ENCODE results near the gene SCNN1B. TPM values are rescaled to one million over a fixed set of nuclear protein-coding genes. Genes with fewer than 3 reads are reported as not detected.

SCNN1B gene
- total and polyA plus RNA-seq, 2 of the 13 experiments (the other 11 are each of a cell fraction or from before 2014, with no cell fraction given) = not detected

- TF ChIP-seq, protein P1, sequence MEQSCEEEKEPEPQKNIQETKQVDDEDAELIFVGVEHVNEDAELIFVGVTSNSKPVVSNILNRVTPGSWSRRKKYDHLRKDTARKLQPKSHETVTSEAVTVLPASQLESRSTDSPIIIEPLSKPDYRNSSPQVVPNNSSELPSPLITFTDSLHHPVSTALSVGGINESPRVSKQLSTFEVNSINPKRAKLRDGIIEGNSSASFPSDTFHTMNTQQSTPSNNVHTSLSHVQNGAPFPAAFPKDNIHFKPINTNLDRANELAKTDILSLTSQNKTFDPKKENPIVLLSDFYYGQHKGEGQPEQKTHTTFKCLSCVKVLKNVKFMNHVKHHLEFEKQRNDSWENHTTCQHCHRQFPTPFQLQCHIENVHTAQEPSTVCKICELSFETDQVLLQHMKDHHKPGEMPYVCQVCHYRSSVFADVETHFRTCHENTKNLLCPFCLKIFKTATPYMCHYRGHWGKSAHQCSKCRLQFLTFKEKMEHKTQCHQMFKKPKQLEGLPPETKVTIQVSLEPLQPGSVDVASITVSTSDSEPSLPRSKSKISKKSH (CRISPR knock-in tag; IDR thresholded peaks at IDR 0.05; ENCODE audit: borderline replicate concordance) = no peak
Measured at GRCh38 chr16:23318639-23319038, 16.5 kb downstream of the SCNN1B start (continued).

DNA sequence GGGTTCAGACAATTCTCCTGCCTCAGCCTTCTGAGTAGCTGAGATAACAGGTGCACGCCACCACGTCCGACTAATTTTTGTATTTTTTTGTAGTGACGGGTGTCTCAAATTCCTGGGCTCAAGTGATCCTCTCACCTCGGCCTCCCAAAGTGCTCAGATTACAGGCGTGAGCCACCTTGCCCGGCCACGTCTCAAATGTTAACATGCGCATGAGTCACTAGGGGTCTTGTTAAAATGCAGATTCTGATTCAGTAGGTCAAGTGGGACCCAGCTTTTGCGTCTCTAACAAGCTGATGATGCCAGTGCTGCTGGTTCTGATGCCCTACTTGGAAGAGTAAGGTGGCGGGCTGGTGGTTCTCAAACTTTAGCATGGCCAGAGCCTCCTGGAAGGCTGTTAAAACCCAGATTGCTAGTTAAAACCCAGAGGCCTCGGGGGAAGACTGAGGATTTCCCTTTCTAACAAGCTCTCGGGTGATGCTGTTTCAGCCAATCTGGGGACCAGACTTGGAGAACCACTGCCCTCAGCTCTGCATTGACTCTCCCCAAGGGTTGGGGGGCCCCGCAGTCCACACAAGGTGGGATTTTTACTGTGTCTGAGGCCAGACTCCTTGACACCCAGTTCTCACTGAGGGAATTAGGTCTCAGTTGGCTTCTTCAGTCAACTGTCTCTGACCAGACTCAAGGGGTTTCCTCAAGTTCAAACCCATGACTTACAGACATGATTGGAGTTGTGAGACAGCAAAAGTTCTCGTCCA lies 17.9 kb downstream of the SCNN1B start:
- ChIA-PET POLR2A (no interaction called here), CTCF (ENCODE audit: low intra/inter-chr PET ratio, low total read pairs) (no interaction called here)
- Histone ChIP-seq H2AFZ (ENCODE audit: low read length) (no peak overlapping the region), H3K4me2 (ENCODE audit: low read depth, low read length) (no peak overlapping the region), H4K20me1 (ENCODE audit: insufficient read depth, low read length) (no peaks in the 10 kb centered on the region), H3K36me3 (replicated peaks in 1 of 2; ENCODE audit: control insufficient read depth in 1 of 2, insufficient read depth in 2 of 2, low read length in 2 of 2) (no peaks in the 10 kb centered on the region), H3K4me1 (ENCODE audit: insufficient read depth, low read length) (peaks cover 6% of the 10 kb centered on the region), H3K27me3 (ENCODE audit: control insufficient read depth in 1 of 2, insufficient read depth in 2 of 2, low read length in 2 of 2) (peaks cover 7 to 32% of the 10 kb centered on the region in 2 experiments; a peak in 3 of 5 replicates), H3K9ac (ENCODE audit: insufficient read depth, low read depth, low read length) (no peak overlapping the region), H3K4me3 (replicated peaks in 1 of 3; ENCODE audit: insufficient read depth in 1 of 3, low read depth in 2 of 3, low read length in 3 of 3) (no peak overlapping the region), H3K27ac (ENCODE audit: extremely low read length, insufficient read depth, low read length) (no peak overlapping the region), H3K79me2 (ENCODE audit: insufficient read depth, low read length) (no peaks in the 10 kb centered on the region), H3K9me3 (ENCODE audit: low read length) (no peaks in the 10 kb centered on the region)
- TF ChIP-seq, protein P2, sequence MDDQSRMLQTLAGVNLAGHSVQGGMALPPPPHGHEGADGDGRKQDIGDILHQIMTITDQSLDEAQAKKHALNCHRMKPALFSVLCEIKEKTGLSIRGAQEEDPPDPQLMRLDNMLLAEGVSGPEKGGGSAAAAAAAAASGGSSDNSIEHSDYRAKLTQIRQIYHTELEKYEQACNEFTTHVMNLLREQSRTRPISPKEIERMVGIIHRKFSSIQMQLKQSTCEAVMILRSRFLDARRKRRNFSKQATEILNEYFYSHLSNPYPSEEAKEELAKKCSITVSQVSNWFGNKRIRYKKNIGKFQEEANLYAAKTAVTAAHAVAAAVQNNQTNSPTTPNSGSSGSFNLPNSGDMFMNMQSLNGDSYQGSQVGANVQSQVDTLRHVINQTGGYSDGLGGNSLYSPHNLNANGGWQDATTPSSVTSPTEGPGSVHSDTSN (CRISPR knock-in tag; IDR thresholded peaks at IDR 0.05; ENCODE audit: borderline replicate concordance) = no peak
- TF ChIP-seq SCMH1 (CRISPR knock-in tag; IDR thresholded peaks at IDR 0.05; ENCODE audit: borderline replicate concordance) (no peak), HOXD1 (CRISPR knock-in tag; IDR thresholded peaks at IDR 0.05) (no peak), ZC3H4 (CRISPR knock-in tag; IDR thresholded peaks at IDR 0.05; ENCODE audit: borderline replicate concordance) (no peak), ZNF275 (CRISPR knock-in tag; IDR thresholded peaks at IDR 0.05; ENCODE audit: borderline replicate concordance) (no peak), ZSCAN25 (CRISPR knock-in tag; IDR thresholded peaks at IDR 0.05) (no peak), YEATS4 (CRISPR knock-in tag; IDR thresholded peaks at IDR 0.05; ENCODE audit: borderline replicate concordance) (no peak), KLF15 (CRISPR knock-in tag; IDR thresholded peaks at IDR 0.05; ENCODE audit: borderline replicate concordance) (no peak), KLF13 (CRISPR knock-in tag; IDR thresholded peaks at IDR 0.05) (no peak), CENPX (CRISPR knock-in tag; IDR thresholded peaks at IDR 0.05) (no peak), ZNF24 (IDR thresholded peaks at IDR 0.05) (no peak), KMT2A (CRISPR knock-in tag; IDR thresholded peaks at IDR 0.05) (no peak), ATF1 (CRISPR knock-in tag; IDR thresholded peaks at IDR 0.05) (no peak), ZNF34 (CRISPR knock-in tag; IDR thresholded peaks at IDR 0.05; ENCODE audit: borderline replicate concordance) (no peak), CCDC6 (CRISPR knock-in tag; IDR thresholded peaks at IDR 0.05) (no peak), ZNF7 (CRISPR knock-in tag; IDR thresholded peaks at IDR 0.05) (no peak), NFE2L2 (IDR thresholded peaks at IDR 0.05; ENCODE audit: low read length) (no peak), NCOA2 (CRISPR knock-in tag; IDR thresholded peaks at IDR 0.05) (no peak), ZNF563 (CRISPR knock-in tag; IDR thresholded peaks at IDR 0.05) (no peak), TCF7L2 (IDR thresholded peaks at IDR 0.05; ENCODE audit: low read depth, low read length) (no peak)
- in situ Hi-C loops (cut with HindIII; ENCODE audit: extremely low pct_ligation_motif_present, low pct_unique_long_range_greater_than_20kb) = no loop called here
- FAIRE-seq (no peak), DNase-seq (ENCODE audit: low spot score) (no peak), ATAC-seq (no peak)
- no TSS peak for BruUV-seq (replicated peaks)
- 41% methylated on average over 15 of the region's 15 CpGs for WGBS (ENCODE audit: low lambda C conversion rate)
- intact Hi-C loops (cut with micrococcal nuclease; ENCODE audit: unreplicated experiment) = no loop called here

All from HepG2 (cell line).